Coronary artery (tissue), 2 donors: Measurements from ENCODE around the gene FH.

Source experiments
- DNase-seq: peaks from one replicate; pipeline ENCODE4 v3.0.0-alpha.2; 2017; ENCODE audit warnings: low spot score
- H3K27ac ChIP-seq, 2 donors: fragments of 200-600 bp; sonication (generic); one replicate each; pipeline ENCODE4 v1.5.1; 2016 to 2019
- H3K4me3 ChIP-seq: fragments of 200-600 bp; sonication (generic); 2 replicates; pipeline ENCODE4 v1.5.1; 2016; ENCODE audit warnings: mild to moderate bottlenecking, moderate library complexity
- CTCF ChIP-seq: fragments of 200-600 bp; sonication (generic); IDR thresholded peaks from one replicate; pipeline ENCODE4 v1.5.1; 2019; ENCODE audit warnings: antibody characterized with exemption

The FH gene

GRCh38 chr1:241553886-241554592, 34.5 kb upstream of the FH start:
- TF ChIP-seq CTCF, result no peak

GRCh38 chr1:241551759-241552638, 32.4 kb upstream of the FH start:
- peak overlapping the region in 1 of 2 donors; percentile 56 for H3K27ac ChIP-seq
- TF ChIP-seq CTCF, result no peak
- peak overlapping the region; percentile 48 for H3K4me3 ChIP-seq
- DNase-seq, result no peak

More at GRCh38 chr1:241553886-241554592, 34.5 kb upstream of the FH start:
- Histone ChIP-seq H3K4me3 (no peak overlapping the region), H3K27ac (no peak overlapping the region)
- no peak for DNase-seq

DNA sequence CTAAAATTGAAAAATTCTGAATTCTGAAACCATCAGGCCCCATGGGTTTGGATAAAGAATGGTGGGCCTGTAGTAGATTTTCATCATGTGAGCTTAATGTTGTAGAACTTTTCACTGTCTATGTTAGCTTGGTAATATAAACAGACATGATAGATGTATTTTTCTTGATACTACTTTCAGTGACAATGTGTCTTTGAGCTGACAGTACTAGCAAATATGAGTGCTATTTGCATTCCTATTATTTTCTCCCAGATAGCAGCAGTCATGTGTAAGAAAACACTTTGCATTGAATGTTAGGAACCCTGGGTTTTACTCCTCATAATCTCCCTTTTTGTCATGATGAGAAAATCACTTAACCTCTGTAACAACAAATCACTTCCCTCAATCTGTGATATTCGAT, 30.8 kb upstream of the FH start:
- H3K4me3 ChIP-seq, result no peak overlapping the region
- DNase-seq, result no peak
- TF ChIP-seq CTCF, result no peak
- no peak overlapping the region for H3K27ac ChIP-seq

GRCh38 chr1:241548008-241548407, 28.5 kb upstream of the FH start:
- no peak for TF ChIP-seq CTCF
- Histone ChIP-seq H3K27ac (no peak overlapping the region), H3K4me3 (no peak overlapping the region)
- DNase-seq, result no peak

GRCh38 chr1:241542199-241542907, 22.8 kb upstream of the FH start:
- DNase-seq, result no peak
- no peak for TF ChIP-seq CTCF
- H3K4me3 ChIP-seq, result no peak overlapping the region
- H3K27ac ChIP-seq, result no peak overlapping the region

GRCh38 chr1:241536969-241537368, 17.4 kb upstream of the FH start:
- DNase-seq, result no peak
- Histone ChIP-seq H3K4me3 (no peak overlapping the region), H3K27ac (no peak overlapping the region)
- TF ChIP-seq CTCF, result no peak
